Activated naive CD8-positive, alpha-beta T cell treated with anti-CD3 and anti-CD28 coated beads for 36 hours (primary cell): ENCODE data around the gene C3orf49. TPM values are rescaled to one million over a fixed set of nuclear protein-coding genes. Genes with fewer than 3 reads are reported as not detected.

ENCODE experiments used
- DNase-seq: peaks from one replicate; pipeline ENCODE4 v3.0.0; 2021
- H3K27ac Mint-ChIP-seq: one replicate; pipeline ENCODE4 v1.8.0; 2022; ENCODE audit warnings: mild to moderate bottlenecking, moderate library complexity, mixed read lengths
- H3K27me3 Mint-ChIP-seq: one replicate; pipeline ENCODE4 v1.8.0; 2022; ENCODE audit warnings: mild to moderate bottlenecking, mixed read lengths
- H3K36me3 Mint-ChIP-seq: one replicate; pipeline ENCODE4 v1.8.0; 2021; ENCODE audit warnings: mild to moderate bottlenecking, mixed read lengths
- H3K4me1 Mint-ChIP-seq: one replicate; pipeline ENCODE4 v1.8.0; 2021; ENCODE audit warnings: mixed read lengths
- H3K4me3 Mint-ChIP-seq: one replicate; pipeline ENCODE4 v1.8.0; 2022; ENCODE audit warnings: mild to moderate bottlenecking, moderate library complexity, mixed read lengths
- H3K9me3 Mint-ChIP-seq: one replicate; pipeline ENCODE4 v1.8.0; 2022; ENCODE audit warnings: mixed read lengths
- total RNA-seq, 2 experiments: library from RNA; stranded (reverse); gene quantifications; one replicate each; pipeline ENCODE4 v1.2.3, GENCODE V29; 2021

C3orf49 gene
- total RNA-seq, 2 experiments from 2014 or later, result not detected

GRCh38 chr3:63864008-63864964 lies 45.2 kb downstream of the C3orf49 start:
- Mint-ChIP-seq H3K27me3 (no peaks in the 10 kb centered on the region), H3K4me1 (peaks cover 56% of the 10 kb centered on the region), H3K9me3 (no peaks in the 10 kb centered on the region)

GRCh38 chr3:63864965-63865327 lies 45.8 kb downstream of the C3orf49 start:
- H3K27me3 Mint-ChIP-seq, result no peaks in the 10 kb centered on the region
- no peak for DNase-seq
- H3K36me3 Mint-ChIP-seq, result peaks cover 35% of the 10 kb centered on the region
- H3K4me1 Mint-ChIP-seq, result peaks cover 56% of the 10 kb centered on the region
- peak overlapping the region; percentile 91 for H3K4me3 Mint-ChIP-seq
- peak overlapping the region; percentile 88 for H3K27ac Mint-ChIP-seq
- H3K9me3 Mint-ChIP-seq, result no peaks in the 10 kb centered on the region

More at GRCh38 chr3:63864008-63864964, 45.2 kb downstream of the C3orf49 start:
- H3K27ac Mint-ChIP-seq, result peak overlapping the region; percentile 88
- peak; percentile 62 for DNase-seq
- peaks cover 35% of the 10 kb centered on the region for H3K36me3 Mint-ChIP-seq
- H3K4me3 Mint-ChIP-seq, result peak overlapping the region; percentile 91

- DNase-seq, result no peak
- H3K27me3 Mint-ChIP-seq, result no peaks in the 10 kb centered on the region
- no peaks in the 10 kb centered on the region for H3K9me3 Mint-ChIP-seq
- H3K27ac Mint-ChIP-seq, result no peak overlapping the region
- peaks cover 25% of the 10 kb centered on the region for H3K36me3 Mint-ChIP-seq
- H3K4me3 Mint-ChIP-seq, result no peak overlapping the region
- H3K4me1 Mint-ChIP-seq, result peaks cover 46% of the 10 kb centered on the region
Observed at GRCh38 chr3:63867225-63867624, 48.1 kb downstream of the C3orf49 start.

GRCh38 chr3:63869940-63870614 lies 51.0 kb downstream of the C3orf49 start:
- H3K4me3 Mint-ChIP-seq, result no peak overlapping the region
- peaks cover 43% of the 10 kb centered on the region for H3K4me1 Mint-ChIP-seq
- H3K27me3 Mint-ChIP-seq, result no peaks in the 10 kb centered on the region
- H3K36me3 Mint-ChIP-seq, result peaks cover 18% of the 10 kb centered on the region
- no peaks in the 10 kb centered on the region for H3K9me3 Mint-ChIP-seq
- no peak overlapping the region for H3K27ac Mint-ChIP-seq
- DNase-seq, result no peak

GRCh38 chr3:63870615-63871005 lies 51.5 kb downstream of the C3orf49 start:
- H3K36me3 Mint-ChIP-seq, result peaks cover 15% of the 10 kb centered on the region
- no peaks in the 10 kb centered on the region for H3K27me3 Mint-ChIP-seq
- no peak overlapping the region for H3K4me3 Mint-ChIP-seq
- H3K4me1 Mint-ChIP-seq, result peaks cover 40% of the 10 kb centered on the region
- DNase-seq, result no peak
- H3K9me3 Mint-ChIP-seq, result no peaks in the 10 kb centered on the region
- H3K27ac Mint-ChIP-seq, result no peak overlapping the region

GRCh38 chr3:63872135-63872924 lies 53.2 kb downstream of the C3orf49 start:
- Mint-ChIP-seq H3K27ac (no peak overlapping the region), H3K4me1 (peaks cover 42% of the 10 kb centered on the region), H3K27me3 (no peaks in the 10 kb centered on the region), H3K4me3 (no peak overlapping the region), H3K9me3 (no peaks in the 10 kb centered on the region), H3K36me3 (peaks cover 6% of the 10 kb centered on the region)
- no peak for DNase-seq

GRCh38 chr3:63874769-63875168 lies 55.7 kb downstream of the C3orf49 start:
- Mint-ChIP-seq H3K4me1 (peaks cover 45% of the 10 kb centered on the region), H3K36me3 (no peaks in the 10 kb centered on the region), H3K9me3 (no peaks in the 10 kb centered on the region), H3K27me3 (no peaks in the 10 kb centered on the region), H3K27ac (no peak overlapping the region), H3K4me3 (no peak overlapping the region)
- DNase-seq, result no peak

GRCh38 chr3:63875510-63875909 lies 56.4 kb downstream of the C3orf49 start:
- no peak overlapping the region for H3K27ac Mint-ChIP-seq
- H3K4me1 Mint-ChIP-seq, result peaks cover 49% of the 10 kb centered on the region
- no peaks in the 10 kb centered on the region for H3K27me3 Mint-ChIP-seq
- peaks cover 1% of the 10 kb centered on the region for H3K36me3 Mint-ChIP-seq
- no peaks in the 10 kb centered on the region for H3K9me3 Mint-ChIP-seq
- no peak for DNase-seq
- no peak overlapping the region for H3K4me3 Mint-ChIP-seq

GRCh38 chr3:63876260-63876659 lies 57.2 kb downstream of the C3orf49 start:
- Mint-ChIP-seq H3K4me3 (no peak overlapping the region), H3K27ac (no peak overlapping the region), H3K27me3 (no peaks in the 10 kb centered on the region), H3K9me3 (no peaks in the 10 kb centered on the region), H3K4me1 (peaks cover 51% of the 10 kb centered on the region), H3K36me3 (peaks cover 6% of the 10 kb centered on the region)
- no peak for DNase-seq

- H3K36me3 Mint-ChIP-seq, result peaks cover 10% of the 10 kb centered on the region
- H3K4me3 Mint-ChIP-seq, result no peak overlapping the region
- peaks cover 48% of the 10 kb centered on the region for H3K4me1 Mint-ChIP-seq
- H3K9me3 Mint-ChIP-seq, result no peaks in the 10 kb centered on the region
- no peaks in the 10 kb centered on the region for H3K27me3 Mint-ChIP-seq
- H3K27ac Mint-ChIP-seq, result no peak overlapping the region
- DNase-seq, result no peak
Observed at GRCh38 chr3:63877737-63878393, 58.8 kb downstream of the C3orf49 start.

- H3K27me3 Mint-ChIP-seq, result no peaks in the 10 kb centered on the region
- no peak overlapping the region for H3K4me3 Mint-ChIP-seq
- H3K9me3 Mint-ChIP-seq, result no peaks in the 10 kb centered on the region
- no peak for DNase-seq
- peaks cover 10% of the 10 kb centered on the region for H3K36me3 Mint-ChIP-seq
- peak overlapping the region; percentile 20 for H3K27ac Mint-ChIP-seq
- H3K4me1 Mint-ChIP-seq, result peaks cover 48% of the 10 kb centered on the region
Observed at GRCh38 chr3:63878394-63879060, 59.4 kb downstream of the C3orf49 start.

- peaks cover 10% of the 10 kb centered on the region for H3K36me3 Mint-ChIP-seq
- peaks cover 45% of the 10 kb centered on the region for H3K4me1 Mint-ChIP-seq
- H3K4me3 Mint-ChIP-seq, result no peak overlapping the region
- DNase-seq, result no peak
- no peaks in the 10 kb centered on the region for H3K9me3 Mint-ChIP-seq
- no peak overlapping the region for H3K27ac Mint-ChIP-seq
- no peaks in the 10 kb centered on the region for H3K27me3 Mint-ChIP-seq
Observed at GRCh38 chr3:63880653-63881052, 61.6 kb downstream of the C3orf49 start.

GRCh38 chr3:63886858-63887257 lies 67.8 kb downstream of the C3orf49 start:
- H3K4me1 Mint-ChIP-seq, result peaks cover 16% of the 10 kb centered on the region
- H3K4me3 Mint-ChIP-seq, result no peak overlapping the region
- no peaks in the 10 kb centered on the region for H3K9me3 Mint-ChIP-seq
- H3K27me3 Mint-ChIP-seq, result no peaks in the 10 kb centered on the region
- no peak overlapping the region for H3K27ac Mint-ChIP-seq
- peaks cover 12% of the 10 kb centered on the region for H3K36me3 Mint-ChIP-seq
- DNase-seq, result no peak

- no peak for DNase-seq
- Mint-ChIP-seq H3K27me3 (no peaks in the 10 kb centered on the region), H3K4me3 (no peak overlapping the region), H3K4me1 (peaks cover 32% of the 10 kb centered on the region), H3K36me3 (peaks cover 14% of the 10 kb centered on the region), H3K9me3 (no peaks in the 10 kb centered on the region), H3K27ac (no peak overlapping the region)
Observed at GRCh38 chr3:63891518-63891917, 72.4 kb downstream of the C3orf49 start.
